GM13976 (cell line): Measurements from ENCODE around the gene GRIFIN.

Source experiments
- DNase-seq: peaks from one replicate; pipeline ENCODE4 v3.0.0; 2012; ENCODE audit warnings: low spot score
- CTCF ChIP-seq: IDR thresholded peaks from 2 replicates; pipeline ENCODE4 v1.5.1; 2012; ENCODE audit warnings: borderline replicate concordance, mild to moderate bottlenecking; ENCODE audit not compliant: insufficient read depth; ENCODE audit errors: extremely low read depth, missing control alignments, control extremely low read depth
- in situ Hi-C: fragments of 300-500 bp; cut with MboI; formaldehyde crosslinking; loops from one replicate; pipeline ENCODE4 v1.12.0; 2022; ENCODE audit warnings: low sequenced_read_pairs, mixed read lengths, inconsistent platforms; ENCODE audit not compliant: unreplicated experiment

Gene GRIFIN

GRCh38 chr7:2438775-2439174 lies 37.4 kb downstream of the GRIFIN start:
- no peak for TF ChIP-seq CTCF
- in situ Hi-C loops, result no loop called here
- no peak for DNase-seq

GRCh38 chr7:2438186-2438585 lies 38.0 kb downstream of the GRIFIN start:
- no peak for DNase-seq
- TF ChIP-seq CTCF, result no peak
- in situ Hi-C loops, result no loop called here

- no peak for TF ChIP-seq CTCF
- in situ Hi-C loops, result no loop called here
- DNase-seq, result no peak
These were observed 38.6 kb downstream of the GRIFIN start for GRCh38 chr7:2437537-2438148.

GRCh38 chr7:2437136-2437535 lies 39.1 kb downstream of the GRIFIN start:
- in situ Hi-C loops, result no loop called here
- no peak for DNase-seq
- TF ChIP-seq CTCF, result no peak

GRCh38 chr7:2436341-2437104 lies 39.7 kb downstream of the GRIFIN start:
- no peak for TF ChIP-seq CTCF
- no peak for DNase-seq
- in situ Hi-C loops, result no loop called here

GRCh38 chr7:2435146-2435545 lies 41.1 kb downstream of the GRIFIN start:
- in situ Hi-C loops, result no loop called here

More at GRCh38 chr7:2435146-2435545, 41.1 kb downstream of the GRIFIN start:
- no peak for DNase-seq
- no peak for TF ChIP-seq CTCF
